ENCODE data around the gene GEMIN7.

GEMIN7 gene

DNA sequence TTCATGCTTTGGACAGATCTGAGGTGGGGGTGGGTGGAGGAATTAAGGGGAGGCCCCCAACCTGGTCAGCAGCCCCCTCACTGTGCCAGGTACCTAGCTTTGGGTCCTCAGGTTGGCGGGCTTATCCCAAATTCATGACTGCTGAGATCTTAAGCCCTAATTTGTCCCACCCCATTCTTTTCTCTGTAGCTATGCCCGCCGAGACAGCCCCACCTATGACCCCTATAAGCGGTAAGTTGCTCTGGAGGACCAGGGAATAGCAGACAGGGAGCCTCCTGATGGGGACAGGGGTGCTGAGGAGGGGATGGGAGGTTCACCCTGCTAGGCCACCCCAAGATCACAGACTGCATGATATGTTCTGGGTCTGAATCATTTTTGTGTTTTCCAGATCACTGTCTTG is 17.1 kb upstream of the GEMIN7 start:
- DNase-seq (ENCODE audit: low spot score) = no peak

DNA sequence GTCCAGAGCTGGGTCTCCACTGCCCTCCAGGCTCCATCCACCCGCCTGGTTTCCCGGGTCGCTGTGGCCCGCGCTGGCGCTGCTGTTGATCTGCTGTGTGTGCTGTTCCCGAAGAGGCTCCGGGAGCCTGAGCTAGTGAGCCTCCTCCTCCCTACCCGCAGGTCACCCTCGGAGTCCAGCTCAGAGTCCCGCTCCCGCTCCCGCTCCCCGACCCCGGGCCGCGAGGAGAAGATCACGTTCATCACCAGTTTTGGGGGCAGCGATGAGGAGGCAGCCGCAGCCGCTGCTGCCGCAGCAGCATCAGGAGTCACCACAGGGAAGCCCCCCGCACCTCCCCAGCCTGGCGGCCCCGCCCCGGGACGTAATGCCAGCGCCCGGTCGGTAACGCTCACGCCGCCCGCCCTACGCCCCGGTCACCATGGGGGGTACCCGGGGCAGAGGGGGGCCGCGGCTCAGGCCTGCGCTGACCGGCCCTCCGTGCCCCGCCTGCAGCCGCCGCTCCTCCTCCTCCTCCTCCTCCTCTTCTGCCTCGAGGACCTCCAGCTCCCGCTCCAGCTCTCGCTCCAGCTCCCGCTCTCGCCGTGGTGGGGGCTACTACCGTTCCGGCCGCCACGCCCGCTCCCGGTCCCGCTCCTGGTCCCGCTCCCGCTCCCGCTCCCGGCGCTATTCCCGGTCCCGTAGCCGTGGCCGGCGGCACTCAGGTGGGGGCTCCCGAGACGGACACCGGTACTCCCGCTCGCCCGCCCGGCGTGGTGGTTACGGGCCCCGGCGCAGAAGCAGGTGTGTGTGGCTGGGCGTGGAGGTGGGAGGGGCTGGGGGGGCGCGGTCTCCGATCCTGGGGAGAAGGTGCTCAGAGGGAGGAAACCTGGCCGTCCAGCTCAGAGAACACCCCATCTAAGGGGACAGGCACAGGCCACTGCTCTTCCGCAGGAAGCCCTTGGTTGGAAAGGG is 14.9 kb upstream of the GEMIN7 start:
- DNase-seq (ENCODE audit: low spot score) = no peak

DNA sequence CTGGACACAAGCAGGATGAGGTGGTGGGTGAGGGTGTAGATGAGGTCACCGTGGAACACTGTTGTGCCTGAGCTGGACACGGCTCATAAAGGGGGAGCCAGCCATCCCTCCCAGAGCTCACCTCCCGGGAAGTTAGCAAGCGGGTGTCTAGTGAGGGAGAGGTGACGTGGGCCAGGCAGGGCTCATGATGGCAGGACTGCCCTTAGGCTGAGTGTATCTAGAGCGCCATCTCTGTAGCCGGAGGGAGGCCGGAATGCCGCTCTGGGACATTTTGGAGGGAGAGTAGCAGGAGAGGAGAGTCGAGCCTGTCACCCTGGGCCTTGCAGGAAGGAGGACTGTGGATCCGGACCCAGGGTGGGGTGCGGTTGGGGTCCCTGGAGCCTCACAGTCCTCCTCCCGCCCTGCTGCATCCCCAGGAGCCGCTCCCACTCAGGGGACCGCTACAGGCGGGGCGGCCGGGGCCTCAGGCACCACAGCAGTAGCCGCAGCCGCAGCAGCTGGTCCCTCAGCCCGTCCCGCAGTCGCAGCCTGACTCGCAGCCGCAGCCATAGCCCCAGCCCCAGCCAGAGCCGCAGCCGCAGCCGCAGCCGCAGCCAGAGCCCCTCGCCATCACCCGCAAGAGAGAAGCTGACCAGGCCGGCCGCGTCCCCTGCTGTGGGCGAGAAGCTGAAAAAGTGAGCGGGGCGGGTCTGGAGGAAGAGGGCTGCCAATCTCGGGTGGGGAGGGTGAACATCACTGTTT is 12.0 kb upstream of the GEMIN7 start:
- no peak for DNase-seq (ENCODE audit: low spot score)

DNA sequence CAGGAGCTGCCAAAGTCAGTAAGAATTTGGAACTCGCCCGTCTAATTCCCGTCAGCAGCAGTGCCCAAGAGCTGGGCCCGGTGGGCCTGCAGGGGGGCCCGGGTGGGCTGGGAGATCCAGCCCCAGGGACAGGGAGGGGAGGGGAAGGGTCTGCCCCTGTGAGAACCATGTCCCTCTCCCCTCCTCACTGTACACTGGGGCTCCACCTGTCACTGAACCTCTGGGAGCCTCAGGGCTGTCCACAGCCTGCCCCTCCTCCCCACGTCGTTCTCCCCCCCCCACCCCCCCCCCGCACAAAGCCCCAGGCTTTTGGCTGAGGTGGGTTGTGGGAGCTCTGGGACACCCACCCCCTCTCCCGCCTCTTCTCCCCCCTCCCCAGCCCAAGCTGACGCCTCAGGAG is 11.0 kb upstream of the GEMIN7 start:
- DNase-seq (ENCODE audit: low spot score) = no peak

DNA sequence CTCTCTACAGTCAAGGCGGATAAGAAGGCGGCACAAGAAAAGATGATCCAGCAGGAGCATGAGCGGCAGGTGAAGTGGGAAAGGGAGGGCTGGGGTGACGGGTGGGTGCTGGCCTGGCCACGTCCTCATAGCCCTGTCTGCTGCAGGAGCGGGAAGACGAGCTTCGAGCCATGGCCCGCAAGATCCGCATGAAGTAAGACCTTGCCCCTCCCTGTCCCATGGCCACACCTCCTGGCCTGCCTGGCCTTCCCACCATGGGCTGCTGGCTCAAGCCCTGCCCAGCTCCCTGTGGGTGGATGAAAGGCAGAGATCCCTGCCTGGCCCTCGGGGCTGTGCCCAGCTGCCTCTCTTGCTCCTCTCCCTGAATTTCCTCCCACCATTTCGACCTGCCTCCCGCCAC is 10.0 kb upstream of the GEMIN7 start:
- DNase-seq (ENCODE audit: low spot score) = peak; percentile 70

DNA sequence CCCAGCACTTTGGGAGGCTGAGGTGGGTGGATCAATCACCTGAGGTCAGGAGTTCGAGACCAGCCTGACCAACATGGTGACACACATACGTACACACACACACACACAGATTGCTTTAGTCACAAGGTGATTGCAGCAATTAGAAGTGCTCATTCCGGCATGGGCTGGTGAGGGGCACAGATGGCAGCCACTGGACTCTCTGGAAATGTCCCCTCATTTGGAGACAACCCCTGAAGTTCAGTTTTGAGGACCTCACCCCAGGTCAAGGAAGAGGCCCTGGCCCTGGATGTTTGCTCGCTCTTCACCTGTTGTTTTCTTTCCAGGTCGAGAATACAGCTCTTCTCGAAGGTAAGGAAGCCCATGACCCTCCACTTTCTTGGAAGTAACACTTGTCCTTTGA is 8.8 kb upstream of the GEMIN7 start:
- DNase-seq (ENCODE audit: low spot score) = no peak

DNA sequence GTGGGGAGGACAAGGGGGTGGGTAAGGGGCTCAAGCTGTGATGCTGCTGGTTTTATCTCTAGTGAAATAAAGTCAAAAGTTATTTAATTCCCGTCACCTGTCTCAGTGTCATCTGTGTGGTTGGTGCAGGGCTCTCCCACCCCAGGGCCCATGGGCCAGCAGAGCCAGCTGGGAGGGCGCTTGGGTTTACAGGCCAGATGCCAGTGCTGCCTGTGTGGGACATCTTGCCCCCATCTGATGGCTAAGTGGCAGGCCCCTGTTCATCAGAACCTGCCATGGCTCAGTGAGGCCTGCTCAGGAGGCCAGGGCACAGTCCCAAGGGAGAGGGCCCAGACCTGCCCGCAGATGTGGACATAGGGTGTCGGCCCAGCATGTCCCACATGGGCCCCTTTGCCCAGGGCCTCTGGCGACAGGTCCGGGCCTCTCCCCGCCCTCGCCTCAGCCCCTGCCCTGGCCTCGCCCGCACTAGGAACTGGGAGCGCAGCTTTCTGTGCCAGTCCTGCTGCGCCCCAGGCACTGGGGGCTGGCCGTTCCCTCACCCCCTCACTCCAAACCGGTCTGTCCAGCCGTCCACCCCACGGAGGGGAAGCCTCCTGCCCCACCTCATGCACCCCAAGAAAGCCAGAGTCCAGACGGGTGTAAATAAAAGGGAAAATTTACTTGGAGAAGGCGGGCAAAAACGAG is 8.1 kb upstream of the GEMIN7 start:
- no peak for DNase-seq (ENCODE audit: low spot score)

DNA sequence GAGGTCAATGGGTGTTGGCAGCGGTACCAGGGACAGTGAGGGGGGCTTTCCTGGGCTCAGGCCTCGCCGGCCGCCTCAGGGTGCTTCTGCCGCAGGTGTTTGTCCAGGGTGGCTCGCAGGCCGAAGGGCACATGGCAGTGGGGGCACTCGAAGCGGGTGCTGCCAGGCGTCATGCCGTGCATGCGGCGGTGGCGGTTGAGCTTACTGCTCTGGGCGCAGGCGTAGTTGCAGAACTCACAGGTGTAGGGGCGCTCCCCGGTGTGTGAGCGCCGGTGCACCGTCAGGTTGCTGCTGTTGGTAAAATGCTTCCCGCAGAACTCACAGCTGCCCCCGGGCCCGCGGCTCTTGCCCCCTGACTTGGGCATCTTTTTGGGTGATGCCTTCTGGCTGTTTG is 7.5 kb upstream of the GEMIN7 start:
- no peak for DNase-seq (ENCODE audit: low spot score)

DNA sequence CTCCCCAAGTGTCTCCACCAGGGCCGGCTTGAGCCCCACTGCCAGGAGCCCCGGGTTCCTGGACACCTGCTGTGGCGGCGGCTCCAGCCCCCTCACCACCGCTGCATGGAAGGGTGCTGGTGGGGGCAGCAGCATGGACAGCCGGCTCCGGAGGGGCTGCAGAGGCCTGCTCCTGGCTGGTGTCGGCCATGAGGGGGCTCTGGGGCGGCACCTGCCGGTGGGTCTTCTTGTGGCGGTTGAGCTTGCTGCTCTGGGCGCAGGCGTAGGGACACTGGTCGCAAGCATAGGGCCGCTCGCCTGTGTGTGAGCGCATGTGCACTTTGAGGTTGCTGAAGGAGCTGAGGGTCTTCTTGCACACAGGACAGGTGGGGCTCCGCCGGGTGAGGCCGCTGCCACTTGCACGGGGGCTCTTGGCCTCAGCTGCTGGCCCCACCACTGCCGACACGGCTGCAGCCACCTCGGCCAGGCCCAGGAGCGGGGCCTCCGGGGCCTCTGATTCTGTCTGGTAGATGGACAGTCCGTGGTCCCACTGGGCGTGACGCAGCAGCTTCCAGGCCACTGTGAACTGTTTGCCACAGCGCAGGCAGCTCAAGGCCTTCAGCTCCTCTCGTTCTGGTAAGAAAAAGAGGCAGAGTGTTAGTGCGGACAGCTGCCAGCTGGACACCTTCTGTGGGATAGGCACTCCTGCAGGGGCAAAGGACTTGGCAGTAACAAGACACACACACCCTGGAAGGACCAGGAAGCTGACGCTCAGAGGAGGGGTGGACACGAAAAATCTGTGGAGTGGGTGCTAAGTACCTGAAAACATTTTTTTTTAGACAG is 6.9 kb upstream of the GEMIN7 start:
- no peak for DNase-seq (ENCODE audit: low spot score)

DNA sequence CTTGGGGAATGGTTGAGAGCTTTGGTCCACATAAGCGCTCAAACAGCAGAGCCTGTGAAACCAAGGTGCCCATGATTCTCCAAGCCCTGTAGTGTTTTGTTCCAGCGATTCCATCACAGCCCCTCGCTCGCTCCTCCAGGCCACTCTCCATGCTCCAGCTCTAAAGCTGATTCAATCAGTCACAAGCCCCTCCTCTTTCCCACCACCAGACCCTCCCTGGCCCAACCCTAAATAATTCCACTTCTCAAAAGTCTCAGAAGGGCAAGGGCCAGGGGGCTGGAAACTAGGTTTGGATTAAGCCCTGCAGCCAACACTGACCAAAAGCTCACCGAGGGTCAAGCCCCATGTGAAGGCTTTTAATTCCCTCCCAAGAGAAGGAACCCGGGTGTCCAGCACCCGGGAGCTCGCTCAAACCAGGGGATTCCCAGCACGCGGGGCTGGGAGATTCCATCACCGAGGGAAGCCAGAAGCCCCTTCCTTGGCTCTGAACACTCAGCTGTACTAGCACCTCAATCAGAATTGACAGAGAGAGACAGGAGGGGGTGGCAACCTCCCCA is 4.2 kb upstream of the GEMIN7 start:
- DNase-seq (ENCODE audit: low spot score) = no peak

DNA sequence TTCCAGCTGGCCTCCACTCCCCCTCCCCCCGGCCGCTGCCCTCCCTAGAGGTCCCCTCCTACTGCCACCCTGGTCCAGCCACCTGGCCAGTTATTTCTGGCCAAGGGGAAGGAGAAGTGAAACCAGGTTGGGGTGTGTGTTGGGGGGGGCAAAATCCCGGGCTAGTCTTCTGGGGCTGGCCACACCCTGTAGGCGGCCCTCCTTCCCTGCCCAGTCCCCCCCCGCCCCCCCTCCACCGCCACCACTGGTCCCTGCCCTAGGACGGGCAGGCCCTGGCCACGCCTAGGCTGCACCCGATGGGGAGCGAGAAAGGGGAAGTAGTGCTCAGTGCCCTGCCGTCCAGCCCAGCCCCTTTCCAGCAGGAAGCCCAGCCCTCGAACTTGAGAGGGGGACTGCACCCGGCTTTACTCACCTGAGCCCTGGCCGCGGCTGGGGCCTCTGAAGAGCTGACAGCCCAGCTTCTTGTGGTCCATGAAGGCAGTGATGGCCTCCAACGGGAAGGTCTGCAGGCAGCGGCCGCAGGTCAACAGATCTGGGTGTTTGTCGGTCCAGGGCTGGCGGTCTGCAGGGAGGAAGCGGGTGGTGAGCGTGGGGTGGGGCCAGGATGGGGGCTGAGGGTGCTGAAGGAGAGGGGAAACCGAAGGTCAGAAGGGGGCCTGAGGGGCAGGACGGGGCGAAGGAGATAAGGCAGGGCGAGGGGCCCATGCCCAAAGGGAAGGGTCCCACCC is 3.6 kb upstream of the GEMIN7 start:
- DNase-seq (ENCODE audit: low spot score) = peak; percentile 91

DNA sequence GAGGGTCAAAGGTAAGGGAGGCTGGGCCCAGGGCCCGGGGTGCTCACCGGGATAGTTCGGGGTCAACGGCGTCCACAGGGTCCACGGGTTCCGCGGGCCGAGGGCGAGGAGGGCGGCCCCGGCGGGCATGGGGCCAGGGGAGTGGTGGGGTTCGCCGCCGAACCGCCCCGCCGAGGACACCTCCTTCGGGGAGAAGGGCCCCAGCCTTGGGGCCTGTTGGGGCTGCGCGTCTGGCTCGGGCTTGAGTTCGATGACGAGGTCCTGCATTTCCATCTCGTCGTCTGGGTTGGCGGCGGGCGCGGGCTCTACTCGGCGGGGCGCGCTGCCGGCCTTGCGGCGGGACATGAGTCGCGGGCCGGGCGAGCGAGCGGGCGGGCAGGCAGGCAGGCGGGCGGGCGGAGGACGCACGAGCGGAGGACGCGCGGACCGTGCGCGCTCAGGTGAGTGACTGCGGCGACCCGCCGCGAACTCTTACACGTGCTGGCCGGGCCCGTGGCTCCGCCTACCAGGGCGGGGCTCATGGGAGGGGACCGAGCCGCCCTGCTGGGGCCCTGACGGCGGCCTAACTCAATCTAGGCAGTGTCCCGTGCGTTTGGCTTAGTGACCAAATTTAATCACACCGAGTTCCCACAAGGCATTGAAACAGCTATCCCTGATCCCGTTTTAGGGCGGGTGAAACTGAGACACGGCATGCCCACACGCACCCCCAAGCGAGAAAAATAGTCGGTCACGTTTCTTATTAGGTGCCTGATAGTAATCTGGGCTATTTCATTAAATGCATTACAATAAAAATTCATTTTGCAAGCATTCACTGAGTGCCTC is 2.8 kb upstream of the GEMIN7 start, which contains the start of gene ZNF296:
Gene ZNF296, minus strand, starts transcription at position 450 of the 822 bp plus-strand sequence. Its CDS starts 105 bp downstream, at position 345.
- peak; percentile 92 for DNase-seq (ENCODE audit: low spot score)

DNA sequence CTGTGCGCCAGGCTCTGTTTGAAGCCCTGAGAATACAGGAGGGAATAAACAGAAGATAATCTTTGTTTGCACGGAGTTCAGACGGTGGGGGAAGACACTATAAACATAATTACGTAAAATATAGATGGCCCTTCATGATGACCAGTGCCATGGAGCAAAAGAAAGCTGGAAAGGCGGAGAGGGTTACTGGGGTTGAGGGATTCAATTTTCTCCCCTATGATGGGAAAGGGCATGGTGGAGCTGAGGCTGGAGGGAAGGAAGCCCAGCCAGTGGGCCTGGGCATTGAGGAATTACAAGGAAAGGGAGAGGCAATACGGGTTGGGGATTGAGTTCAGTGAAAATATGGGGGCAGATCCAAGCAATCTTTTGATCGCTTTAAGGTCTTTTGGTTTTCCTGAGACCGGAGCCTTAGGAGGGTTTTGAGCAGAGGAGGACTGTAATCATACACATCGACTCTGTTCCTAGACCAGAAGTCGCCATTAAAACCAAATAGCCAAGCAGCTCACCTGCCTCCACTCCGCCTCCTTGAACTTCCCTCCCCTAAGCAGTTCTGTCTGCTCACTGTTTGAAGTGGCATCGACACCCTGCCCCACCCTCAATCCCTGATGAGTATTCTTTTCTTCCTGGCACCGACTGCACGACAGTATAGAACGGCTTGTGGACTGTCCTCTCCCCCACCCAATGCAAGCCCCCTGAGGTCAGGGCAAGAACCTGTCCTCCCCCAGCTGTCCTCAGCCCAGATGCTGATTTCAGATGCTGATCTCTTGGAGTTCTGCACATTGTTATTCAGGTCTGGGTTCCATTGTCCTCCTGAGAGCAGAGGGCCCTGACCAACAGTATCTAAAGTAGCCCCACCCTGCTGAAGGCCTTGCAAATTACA is 2.0 kb upstream of the GEMIN7 start:
- peak; percentile 63 for DNase-seq (ENCODE audit: low spot score)

DNA sequence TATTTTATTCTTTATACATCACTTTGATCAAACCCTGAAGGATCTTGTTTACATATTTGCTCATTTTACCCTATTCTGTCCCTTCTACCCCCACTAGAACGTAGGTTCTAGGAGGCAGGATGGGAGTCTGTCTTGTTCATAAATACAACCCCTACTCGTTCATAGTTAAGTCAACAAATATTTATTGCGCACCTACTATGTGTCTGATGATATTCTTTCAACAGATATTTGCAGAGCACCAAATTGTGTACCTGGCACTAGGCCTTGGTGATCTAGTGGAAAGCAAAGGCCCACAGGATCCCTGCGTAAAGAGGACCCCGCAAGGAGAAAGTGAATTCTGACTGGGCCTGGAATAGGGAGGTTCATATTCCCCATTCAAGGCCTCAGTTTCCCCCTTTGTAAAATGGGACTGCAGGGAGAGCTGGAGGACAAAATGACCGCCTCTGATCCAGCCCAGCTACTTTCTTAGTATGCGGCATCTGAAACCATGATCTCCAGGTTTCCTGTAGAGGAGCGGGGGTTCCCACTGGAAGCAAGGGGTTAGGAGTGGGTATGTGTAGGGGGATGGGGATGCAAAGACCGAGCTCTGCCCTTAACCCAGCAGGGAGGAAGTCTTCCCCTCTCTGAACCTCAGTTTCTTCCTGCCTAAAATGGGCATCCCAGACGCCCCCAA is 534 bp upstream of the GEMIN7 start:
- DNase-seq (ENCODE audit: low spot score) = no peak

DNA sequence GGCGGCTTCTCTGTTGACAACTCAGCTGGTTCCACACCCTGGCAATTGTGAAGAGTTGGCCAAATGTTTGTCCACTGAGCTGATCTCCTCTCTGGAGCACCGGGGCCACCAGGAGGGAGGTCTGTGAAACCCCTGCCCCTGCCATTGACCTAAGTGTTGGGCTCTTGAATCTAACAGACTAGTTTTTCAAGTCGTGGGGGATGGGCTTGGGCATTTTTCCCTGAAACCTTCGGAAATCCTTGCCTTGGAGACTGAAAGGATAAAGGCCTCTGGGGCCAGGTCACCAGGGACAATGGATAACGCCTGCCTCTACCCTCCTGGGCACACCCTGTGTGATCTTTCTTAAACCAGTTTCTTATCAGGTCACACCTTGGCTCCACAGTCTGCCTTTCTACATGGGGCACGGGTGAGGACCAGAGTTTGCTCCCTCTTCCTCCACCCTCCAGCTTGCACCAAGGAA is 881 bp downstream of the GEMIN7 start:
- DNase-seq (ENCODE audit: low spot score) = no peak

DNA sequence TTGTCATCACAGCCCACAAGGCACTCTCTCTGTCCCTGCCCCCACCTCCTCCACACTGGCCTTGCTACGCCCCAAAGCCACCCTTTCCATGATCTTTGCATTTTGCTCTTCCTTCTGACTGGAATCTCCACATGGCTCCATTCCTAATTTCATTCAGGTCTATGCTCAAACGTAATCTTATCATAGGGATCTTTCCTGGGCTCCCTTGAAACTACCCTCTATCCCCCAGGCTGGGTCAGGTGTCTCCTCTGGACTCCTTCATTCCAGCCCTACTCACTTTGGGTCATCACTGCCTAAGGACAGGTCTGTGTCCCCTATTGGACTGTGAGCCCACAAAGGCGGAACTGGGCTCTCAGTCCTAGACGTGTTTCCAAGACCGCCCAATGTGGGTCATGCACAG is 3.1 kb downstream of the GEMIN7 start:
- no peak for DNase-seq (ENCODE audit: low spot score)

DNA sequence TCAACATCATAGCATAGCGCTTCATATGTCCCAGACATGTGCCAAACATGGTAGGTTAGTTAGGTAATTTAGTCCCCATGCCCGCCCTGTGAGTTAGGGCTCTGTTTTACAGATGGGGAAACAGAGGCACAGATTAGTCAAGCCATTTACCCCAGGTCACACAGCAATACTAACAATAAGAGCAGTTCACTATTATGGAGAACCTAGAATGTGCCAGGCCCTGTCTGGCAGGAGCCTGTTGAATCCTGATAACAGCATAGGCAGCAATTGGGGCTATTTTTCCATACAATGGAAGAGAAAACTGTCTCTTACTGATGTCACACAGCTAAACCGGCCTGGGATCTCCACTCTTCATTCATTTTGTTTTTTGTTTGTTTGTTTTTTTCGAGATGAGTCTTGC is 7.4 kb downstream of the GEMIN7 start:
- DNase-seq (ENCODE audit: low spot score) = no peak

DNA sequence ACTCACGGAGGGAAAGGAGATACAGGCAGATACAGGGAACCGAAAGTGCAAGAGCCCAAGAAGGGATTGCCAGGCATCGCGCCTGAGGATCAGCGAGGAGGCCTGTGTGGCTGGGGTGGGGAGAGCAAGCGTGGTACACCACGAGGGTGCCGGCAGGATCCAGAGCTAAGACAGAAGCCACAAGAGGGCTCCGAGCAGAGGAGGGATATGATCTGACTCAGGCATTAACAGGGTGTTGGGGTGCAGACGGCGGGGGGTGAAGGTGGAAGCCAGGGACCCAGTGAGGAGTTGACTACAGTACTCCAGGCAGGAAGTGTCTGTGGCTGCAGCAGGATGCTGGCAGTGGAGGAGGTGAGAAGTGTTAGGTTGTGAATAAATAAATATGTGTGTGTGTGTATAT is 8.5 kb downstream of the GEMIN7 start:
- DNase-seq (ENCODE audit: low spot score) = no peak

Data from SW480 (cell line).